ENCODE measurements around the gene TTLL12. TPM values are rescaled to one million over a fixed set of nuclear protein-coding genes. Genes with fewer than 3 reads are reported as not detected.

TTLL12 gene
- total RNA-seq, 2 experiments from 2014 or later: 41.3 to 43.0 TPM

- H3K9me3 Mint-ChIP-seq: no peaks in the 10 kb centered on the region
- CTCF ChIA-PET: interaction anchor here (1.2 kb wide), 1 partner anchor 145 kb away, joined by 3 read pairs; no protein-coding TSS in a partner anchor
- no peak overlapping the region for H3K27ac Mint-ChIP-seq
- peaks cover 9% of the 10 kb centered on the region for H3K27me3 Mint-ChIP-seq
- POLR2A ChIA-PET: no interaction called here
- no peak overlapping the region for H3K4me3 Mint-ChIP-seq
- H3K36me3 Mint-ChIP-seq (ENCODE audit: low read depth): no peaks in the 10 kb centered on the region
- DNase-seq: no peak
- peaks cover 2% of the 10 kb centered on the region for H3K4me1 Mint-ChIP-seq
Measured at GRCh38 chr22:43201486-43202219, 14.7 kb upstream of the TTLL12 start.

GRCh38 chr22:43200555-43200954 is 13.6 kb upstream of the TTLL12 start:
- no peaks in the 10 kb centered on the region for H3K4me1 Mint-ChIP-seq
- DNase-seq: no peak
- no peak overlapping the region for H3K27ac Mint-ChIP-seq
- ChIA-PET CTCF (interaction anchor here (1.2 to 1.7 kb wide), 2 partner anchors 13 to 146 kb away, joined by 3 to 5 read pairs; no protein-coding TSS in a partner anchor), POLR2A (no interaction called here)
- no peak overlapping the region for H3K4me3 Mint-ChIP-seq
- no peaks in the 10 kb centered on the region for H3K36me3 Mint-ChIP-seq (ENCODE audit: low read depth)
- no peaks in the 10 kb centered on the region for H3K9me3 Mint-ChIP-seq
- H3K27me3 Mint-ChIP-seq: peaks cover 11% of the 10 kb centered on the region

GRCh38 chr22:43200031-43200430 is 13.1 kb upstream of the TTLL12 start:
- ChIA-PET CTCF (interaction anchor here (1.7 kb wide), 1 partner anchor 12 kb away, joined by 5 read pairs; no protein-coding TSS in a partner anchor), POLR2A (no interaction called here)
- DNase-seq: no peak
- Mint-ChIP-seq H3K9me3 (no peaks in the 10 kb centered on the region), H3K27me3 (peaks cover 13% of the 10 kb centered on the region), H3K36me3 (ENCODE audit: low read depth) (no peaks in the 10 kb centered on the region), H3K27ac (no peak overlapping the region), H3K4me1 (no peaks in the 10 kb centered on the region), H3K4me3 (no peak overlapping the region)

GRCh38 chr22:43199541-43199940 is 12.6 kb upstream of the TTLL12 start:
- H3K9me3 Mint-ChIP-seq: no peaks in the 10 kb centered on the region
- H3K27me3 Mint-ChIP-seq: peaks cover 17% of the 10 kb centered on the region
- H3K4me3 Mint-ChIP-seq: no peak overlapping the region
- H3K4me1 Mint-ChIP-seq: no peaks in the 10 kb centered on the region
- no peaks in the 10 kb centered on the region for H3K36me3 Mint-ChIP-seq (ENCODE audit: low read depth)
- POLR2A ChIA-PET: no interaction called here
- no peak for DNase-seq
- CTCF ChIA-PET: interaction anchor here (1.7 kb wide), 1 partner anchor 12 kb away, joined by 5 read pairs; no protein-coding TSS in a partner anchor
- no peak overlapping the region for H3K27ac Mint-ChIP-seq

- CTCF ChIA-PET: no interaction called here
- Mint-ChIP-seq H3K27me3 (peaks cover 17% of the 10 kb centered on the region), H3K4me1 (no peaks in the 10 kb centered on the region), H3K27ac (no peak overlapping the region), H3K4me3 (no peak overlapping the region), H3K36me3 (ENCODE audit: low read depth) (no peaks in the 10 kb centered on the region), H3K9me3 (no peaks in the 10 kb centered on the region)
- POLR2A ChIA-PET: no interaction called here
- no peak for DNase-seq
Measured at GRCh38 chr22:43198936-43199335, 12.0 kb upstream of the TTLL12 start.

- Mint-ChIP-seq H3K36me3 (ENCODE audit: low read depth) (no peaks in the 10 kb centered on the region), H3K27me3 (peaks cover 17% of the 10 kb centered on the region), H3K9me3 (no peaks in the 10 kb centered on the region), H3K27ac (no peak overlapping the region), H3K4me3 (no peak overlapping the region), H3K4me1 (no peaks in the 10 kb centered on the region)
- ChIA-PET POLR2A (interaction anchor here (1.4 kb wide), 1 partner anchor 10 kb away, joined by 5 read pairs; no protein-coding TSS in a partner anchor), CTCF (interaction anchor here (2.0 kb wide), 1 partner anchor 10 kb away, joined by 9 read pairs; no protein-coding TSS in a partner anchor)
- no peak for DNase-seq
Measured at GRCh38 chr22:43198126-43198525, 11.2 kb upstream of the TTLL12 start.

- Mint-ChIP-seq H3K9me3 (no peaks in the 10 kb centered on the region), H3K4me1 (no peaks in the 10 kb centered on the region), H3K27me3 (peaks cover 17% of the 10 kb centered on the region), H3K27ac (no peak overlapping the region), H3K36me3 (ENCODE audit: low read depth) (no peaks in the 10 kb centered on the region), H3K4me3 (no peak overlapping the region)
- no peak for DNase-seq
- CTCF ChIA-PET: interaction anchor here (2.0 kb wide), 1 partner anchor 9 kb away, joined by 9 read pairs; no protein-coding TSS in a partner anchor
- POLR2A ChIA-PET: interaction anchor here (1.4 kb wide), 1 partner anchor 10 kb away, joined by 5 read pairs; no protein-coding TSS in a partner anchor
Measured at GRCh38 chr22:43197271-43197941, 10.5 kb upstream of the TTLL12 start.

- no peak for DNase-seq
- no peak overlapping the region for H3K27ac Mint-ChIP-seq
- peaks cover 13% of the 10 kb centered on the region for H3K4me1 Mint-ChIP-seq
- H3K4me3 Mint-ChIP-seq: no peak overlapping the region
- ChIA-PET POLR2A (interaction anchor here (1.1 kb wide), 1 partner anchor 28 kb away, joined by 3 read pairs; no protein-coding TSS in a partner anchor), CTCF (no interaction called here)
- H3K36me3 Mint-ChIP-seq (ENCODE audit: low read depth): peaks cover 7% of the 10 kb centered on the region
- no peaks in the 10 kb centered on the region for H3K9me3 Mint-ChIP-seq
- H3K27me3 Mint-ChIP-seq: peaks cover 10% of the 10 kb centered on the region
Measured at GRCh38 chr22:43191831-43192230, 4.9 kb upstream of the TTLL12 start.

GRCh38 chr22:43188829-43189545 is 2.1 kb upstream of the TTLL12 start:
- H3K27me3 Mint-ChIP-seq: peaks cover 3% of the 10 kb centered on the region
- H3K27ac Mint-ChIP-seq: peak overlapping the region; percentile 23
- peaks cover 29% of the 10 kb centered on the region for H3K4me1 Mint-ChIP-seq
- no peaks in the 10 kb centered on the region for H3K9me3 Mint-ChIP-seq
- H3K36me3 Mint-ChIP-seq (ENCODE audit: low read depth): peaks cover 10% of the 10 kb centered on the region
- POLR2A ChIA-PET: interaction anchor here (1.0 kb wide), 1 partner anchor 75 kb away, joined by 3 read pairs; no protein-coding TSS in a partner anchor
- peak overlapping the region; percentile 3 for H3K4me3 Mint-ChIP-seq
- CTCF ChIA-PET: interaction anchor here (1.9 kb wide), 1 partner anchor 8 kb away, joined by 9 read pairs; no protein-coding TSS in a partner anchor
- DNase-seq: no peak

GRCh38 chr22:43187171-43188099 is 501 bp upstream of the TTLL12 start:
- peak; percentile 97 for DNase-seq
- H3K9me3 Mint-ChIP-seq: no peaks in the 10 kb centered on the region

GRCh38 chr22:43185860-43186261 is 1.1 kb downstream of the TTLL12 start:
- POLR2A ChIA-PET: interaction anchor here (0.6 to 4.5 kb wide), 6 partner anchors 16 to 1978 kb away, joined by 3 to 29 read pairs (median 6); partner anchors contain the start of genes MCAT, NUP50 and POLDIP3
- H3K27me3 Mint-ChIP-seq: no peaks in the 10 kb centered on the region
- H3K4me1 Mint-ChIP-seq: peaks cover 37% of the 10 kb centered on the region
- H3K4me3 Mint-ChIP-seq: peak overlapping the region; percentile 76
- peaks cover 12% of the 10 kb centered on the region for H3K36me3 Mint-ChIP-seq (ENCODE audit: low read depth)
- H3K27ac Mint-ChIP-seq: peak overlapping the region; percentile 58
- DNase-seq: no peak
- CTCF ChIA-PET: interaction anchor here (0.5 kb wide), 1 partner anchor 191 kb away, joined by 3 read pairs; no protein-coding TSS in a partner anchor
- no peaks in the 10 kb centered on the region for H3K9me3 Mint-ChIP-seq

More at GRCh38 chr22:43187171-43188099, 501 bp upstream of the TTLL12 start:
- H3K27me3 Mint-ChIP-seq: peaks cover 3% of the 10 kb centered on the region
- H3K27ac Mint-ChIP-seq: peak overlapping the region; percentile 92
- peaks cover 10% of the 10 kb centered on the region for H3K36me3 Mint-ChIP-seq (ENCODE audit: low read depth)
- POLR2A ChIA-PET: interaction anchor here (0.8 to 4.5 kb wide), 16 partner anchors 10 to 994 kb away, joined by 3 to 29 read pairs (median 4); partner anchors contain the start of genes BIK, MCAT, PARVG and POLDIP3
- peaks cover 37% of the 10 kb centered on the region for H3K4me1 Mint-ChIP-seq
- H3K4me3 Mint-ChIP-seq: peak overlapping the region; percentile 80
- CTCF ChIA-PET: interaction anchor here (0.7 to 1.9 kb wide), 20 partner anchors 8 to 565 kb away, joined by 3 to 9 read pairs (median 4); partner anchors contain the start of gene MCAT

Measured in activated CD4-positive, alpha-beta memory T cell treated with anti-CD3 and anti-CD28 coated beads, Interleukin-2, amount 10 ng/mL, durations not matched to agents 7 days and 5 days (primary cell).